GM12878 (cell line): ENCODE measurements around the gene TSKU.

Source experiments
- CREM ChIP-seq: IDR thresholded peaks from 2 replicates; pipeline ENCODE4 v1.6.1; 2014; ENCODE audit warnings: antibody characterized with exemption, low read depth
- POLR2A ChIP-seq: IDR thresholded peaks from 2 replicates; pipeline ENCODE4 v1.6.1; 2011; ENCODE audit warnings: low read depth, mild to moderate bottlenecking, low read length
- ZNF217 ChIP-seq: fragments of 450-650 bp; IDR thresholded peaks from 2 replicates; pipeline ENCODE4 v1.6.1; 2017; ENCODE audit warnings: antibody characterized with exemption, mild to moderate bottlenecking
- ZNF384 ChIP-seq: IDR thresholded peaks from 2 replicates; pipeline ENCODE4 v1.6.1; 2012; ENCODE audit warnings: low read depth, mild to moderate bottlenecking, low read length, improper control_type of control experiment, borderline replicate concordance
- TF ChIP-seq, protein P1 (sequence below), 3 experiments: IDR thresholded peaks in 2 of 3; conservative IDR thresholded peaks in 1 of 3; 2 replicates each; pipeline ENCODE4 v1.5.1; 2011; ENCODE audit warnings: low read depth in 3 of 3, low read length in 3 of 3, mild to moderate bottlenecking in 3 of 3, control low read depth in 2 of 3, moderate library complexity in 2 of 3, inconsistent platforms in 1 of 3, mixed read lengths in 1 of 3; ENCODE audit not compliant: control insufficient read depth in 2 of 3, insufficient read depth in 1 of 3; ENCODE audit errors: extremely low read depth in 1 of 3
- TF ChIP-seq, protein P2 (sequence below): IDR thresholded peaks from 2 replicates; pipeline ENCODE4 v1.6.1; 2012; ENCODE audit warnings: mild to moderate bottlenecking, low read depth, low read length
- TF ChIP-seq, protein P3 (sequence below): fragments of 450-650 bp; IDR thresholded peaks from 2 replicates; pipeline ENCODE4 v1.6.1; 2014; ENCODE audit warnings: mild to moderate bottlenecking

DNA sequence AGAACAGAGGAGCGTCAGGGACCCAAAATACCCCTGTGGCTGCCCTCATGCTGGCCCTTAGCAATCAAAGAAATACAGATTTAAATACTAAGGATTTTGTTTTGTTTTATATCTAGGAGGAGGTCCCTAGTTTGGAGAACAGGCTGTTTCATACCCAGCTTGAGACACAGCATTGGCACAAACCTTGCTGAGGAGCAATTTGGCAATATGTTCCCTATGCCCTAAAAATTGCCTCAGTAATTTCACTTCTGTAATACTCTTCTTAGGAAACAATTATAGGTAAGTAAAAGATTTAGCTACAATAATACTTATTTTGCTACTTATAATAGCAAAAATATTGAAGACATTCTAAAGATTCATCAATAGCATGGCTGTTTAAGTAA, 37.0 kb downstream of the TSKU start:
- TF ChIP-seq, protein P1, sequence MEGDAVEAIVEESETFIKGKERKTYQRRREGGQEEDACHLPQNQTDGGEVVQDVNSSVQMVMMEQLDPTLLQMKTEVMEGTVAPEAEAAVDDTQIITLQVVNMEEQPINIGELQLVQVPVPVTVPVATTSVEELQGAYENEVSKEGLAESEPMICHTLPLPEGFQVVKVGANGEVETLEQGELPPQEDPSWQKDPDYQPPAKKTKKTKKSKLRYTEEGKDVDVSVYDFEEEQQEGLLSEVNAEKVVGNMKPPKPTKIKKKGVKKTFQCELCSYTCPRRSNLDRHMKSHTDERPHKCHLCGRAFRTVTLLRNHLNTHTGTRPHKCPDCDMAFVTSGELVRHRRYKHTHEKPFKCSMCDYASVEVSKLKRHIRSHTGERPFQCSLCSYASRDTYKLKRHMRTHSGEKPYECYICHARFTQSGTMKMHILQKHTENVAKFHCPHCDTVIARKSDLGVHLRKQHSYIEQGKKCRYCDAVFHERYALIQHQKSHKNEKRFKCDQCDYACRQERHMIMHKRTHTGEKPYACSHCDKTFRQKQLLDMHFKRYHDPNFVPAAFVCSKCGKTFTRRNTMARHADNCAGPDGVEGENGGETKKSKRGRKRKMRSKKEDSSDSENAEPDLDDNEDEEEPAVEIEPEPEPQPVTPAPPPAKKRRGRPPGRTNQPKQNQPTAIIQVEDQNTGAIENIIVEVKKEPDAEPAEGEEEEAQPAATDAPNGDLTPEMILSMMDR (IDR thresholded peaks at IDR 0.05 in 2 of 3, conservative IDR thresholded peaks at IDR 0.05 in 1 of 3; ENCODE audit: control insufficient read depth in 2 of 3, extremely low read depth in 1 of 3, insufficient read depth in 1 of 3, low read depth in 3 of 3, low read length in 3 of 3) = no peak
- TF ChIP-seq ZNF217 (no peak), CREM (no peak), POLR2A (no peak), ZNF384 (no peak)
- TF ChIP-seq, protein P2, sequence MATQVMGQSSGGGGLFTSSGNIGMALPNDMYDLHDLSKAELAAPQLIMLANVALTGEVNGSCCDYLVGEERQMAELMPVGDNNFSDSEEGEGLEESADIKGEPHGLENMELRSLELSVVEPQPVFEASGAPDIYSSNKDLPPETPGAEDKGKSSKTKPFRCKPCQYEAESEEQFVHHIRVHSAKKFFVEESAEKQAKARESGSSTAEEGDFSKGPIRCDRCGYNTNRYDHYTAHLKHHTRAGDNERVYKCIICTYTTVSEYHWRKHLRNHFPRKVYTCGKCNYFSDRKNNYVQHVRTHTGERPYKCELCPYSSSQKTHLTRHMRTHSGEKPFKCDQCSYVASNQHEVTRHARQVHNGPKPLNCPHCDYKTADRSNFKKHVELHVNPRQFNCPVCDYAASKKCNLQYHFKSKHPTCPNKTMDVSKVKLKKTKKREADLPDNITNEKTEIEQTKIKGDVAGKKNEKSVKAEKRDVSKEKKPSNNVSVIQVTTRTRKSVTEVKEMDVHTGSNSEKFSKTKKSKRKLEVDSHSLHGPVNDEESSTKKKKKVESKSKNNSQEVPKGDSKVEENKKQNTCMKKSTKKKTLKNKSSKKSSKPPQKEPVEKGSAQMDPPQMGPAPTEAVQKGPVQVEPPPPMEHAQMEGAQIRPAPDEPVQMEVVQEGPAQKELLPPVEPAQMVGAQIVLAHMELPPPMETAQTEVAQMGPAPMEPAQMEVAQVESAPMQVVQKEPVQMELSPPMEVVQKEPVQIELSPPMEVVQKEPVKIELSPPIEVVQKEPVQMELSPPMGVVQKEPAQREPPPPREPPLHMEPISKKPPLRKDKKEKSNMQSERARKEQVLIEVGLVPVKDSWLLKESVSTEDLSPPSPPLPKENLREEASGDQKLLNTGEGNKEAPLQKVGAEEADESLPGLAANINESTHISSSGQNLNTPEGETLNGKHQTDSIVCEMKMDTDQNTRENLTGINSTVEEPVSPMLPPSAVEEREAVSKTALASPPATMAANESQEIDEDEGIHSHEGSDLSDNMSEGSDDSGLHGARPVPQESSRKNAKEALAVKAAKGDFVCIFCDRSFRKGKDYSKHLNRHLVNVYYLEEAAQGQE = no peak
- TF ChIP-seq, protein P3, sequence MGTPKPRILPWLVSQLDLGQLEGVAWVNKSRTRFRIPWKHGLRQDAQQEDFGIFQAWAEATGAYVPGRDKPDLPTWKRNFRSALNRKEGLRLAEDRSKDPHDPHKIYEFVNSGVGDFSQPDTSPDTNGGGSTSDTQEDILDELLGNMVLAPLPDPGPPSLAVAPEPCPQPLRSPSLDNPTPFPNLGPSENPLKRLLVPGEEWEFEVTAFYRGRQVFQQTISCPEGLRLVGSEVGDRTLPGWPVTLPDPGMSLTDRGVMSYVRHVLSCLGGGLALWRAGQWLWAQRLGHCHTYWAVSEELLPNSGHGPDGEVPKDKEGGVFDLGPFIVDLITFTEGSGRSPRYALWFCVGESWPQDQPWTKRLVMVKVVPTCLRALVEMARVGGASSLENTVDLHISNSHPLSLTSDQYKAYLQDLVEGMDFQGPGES = no peak
